ENCODE data around the gene RAPGEF6.

DNA sequence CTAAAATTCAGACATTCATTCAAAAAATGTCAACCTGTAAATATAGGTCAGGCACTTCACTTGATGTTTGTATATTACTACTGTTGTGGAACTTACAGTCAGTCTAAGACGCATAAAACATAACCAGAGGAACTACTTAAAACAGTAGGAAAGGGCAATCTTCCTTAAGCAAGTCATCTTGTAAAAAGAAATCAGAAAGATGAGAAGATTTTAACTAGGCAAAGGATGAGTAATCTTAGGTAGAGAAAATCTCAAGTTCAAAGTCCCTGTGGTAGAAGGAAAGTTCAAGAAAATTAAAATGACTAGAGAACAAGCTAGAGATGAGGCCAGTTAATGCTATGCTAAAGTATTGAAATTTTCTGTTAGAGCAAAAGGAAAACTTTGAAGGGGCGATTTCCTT, 152.4 kb downstream of the RAPGEF6 start:
- no peak for TF ChIP-seq POLR2AphosphoS5 (IDR thresholded peaks at IDR 0.05; ENCODE audit: low read depth, low read length)
- no peak for TF ChIP-seq TAF1 (IDR thresholded peaks at IDR 0.05; ENCODE audit: borderline replicate concordance, insufficient read depth, low read length)
- no peak for TF ChIP-seq SIN3A (IDR thresholded peaks at IDR 0.05; ENCODE audit: borderline replicate concordance, insufficient read depth, low read length)
- TF ChIP-seq, protein P1, sequence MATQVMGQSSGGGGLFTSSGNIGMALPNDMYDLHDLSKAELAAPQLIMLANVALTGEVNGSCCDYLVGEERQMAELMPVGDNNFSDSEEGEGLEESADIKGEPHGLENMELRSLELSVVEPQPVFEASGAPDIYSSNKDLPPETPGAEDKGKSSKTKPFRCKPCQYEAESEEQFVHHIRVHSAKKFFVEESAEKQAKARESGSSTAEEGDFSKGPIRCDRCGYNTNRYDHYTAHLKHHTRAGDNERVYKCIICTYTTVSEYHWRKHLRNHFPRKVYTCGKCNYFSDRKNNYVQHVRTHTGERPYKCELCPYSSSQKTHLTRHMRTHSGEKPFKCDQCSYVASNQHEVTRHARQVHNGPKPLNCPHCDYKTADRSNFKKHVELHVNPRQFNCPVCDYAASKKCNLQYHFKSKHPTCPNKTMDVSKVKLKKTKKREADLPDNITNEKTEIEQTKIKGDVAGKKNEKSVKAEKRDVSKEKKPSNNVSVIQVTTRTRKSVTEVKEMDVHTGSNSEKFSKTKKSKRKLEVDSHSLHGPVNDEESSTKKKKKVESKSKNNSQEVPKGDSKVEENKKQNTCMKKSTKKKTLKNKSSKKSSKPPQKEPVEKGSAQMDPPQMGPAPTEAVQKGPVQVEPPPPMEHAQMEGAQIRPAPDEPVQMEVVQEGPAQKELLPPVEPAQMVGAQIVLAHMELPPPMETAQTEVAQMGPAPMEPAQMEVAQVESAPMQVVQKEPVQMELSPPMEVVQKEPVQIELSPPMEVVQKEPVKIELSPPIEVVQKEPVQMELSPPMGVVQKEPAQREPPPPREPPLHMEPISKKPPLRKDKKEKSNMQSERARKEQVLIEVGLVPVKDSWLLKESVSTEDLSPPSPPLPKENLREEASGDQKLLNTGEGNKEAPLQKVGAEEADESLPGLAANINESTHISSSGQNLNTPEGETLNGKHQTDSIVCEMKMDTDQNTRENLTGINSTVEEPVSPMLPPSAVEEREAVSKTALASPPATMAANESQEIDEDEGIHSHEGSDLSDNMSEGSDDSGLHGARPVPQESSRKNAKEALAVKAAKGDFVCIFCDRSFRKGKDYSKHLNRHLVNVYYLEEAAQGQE (IDR thresholded peaks at IDR 0.05; ENCODE audit: insufficient read depth in 1 of 2, low read depth in 2 of 2, low read length in 2 of 2): no peak
- no peak for TF ChIP-seq FOXP2 (optimal IDR thresholded peaks at IDR 0.05; ENCODE audit: borderline replicate concordance, extremely low read depth, extremely low read length, insufficient read depth)

Data from PFSK-1 (cell line).